T-helper 1 cell treated with Interleukin-12 subunit alpha and Interleukin-12 subunit beta and Interleukin-4 antibody, amounts not matched to agents 30 μg/mL and 1 μg/mL, for 36 hours (primary cell): ENCODE results near the gene MAST4.
A peak's percentile ranks its signal among the peaks of the same experiment; 100 is the strongest.

Experiments
- H3K27ac Mint-ChIP-seq: one replicate; pipeline ENCODE4 v1.8.0; 2021; ENCODE audit warnings: mild to moderate bottlenecking, mixed read lengths
- H3K27me3 Mint-ChIP-seq: one replicate; pipeline ENCODE4 v1.8.0; 2021; ENCODE audit warnings: low read depth, mixed read lengths
- H3K36me3 Mint-ChIP-seq: one replicate; pipeline ENCODE4 v1.8.0; 2021; ENCODE audit warnings: low read depth, mixed read lengths
- H3K4me1 Mint-ChIP-seq: one replicate; pipeline ENCODE4 v1.8.0; 2021; ENCODE audit warnings: low read depth, mixed read lengths
- H3K4me3 Mint-ChIP-seq: one replicate; pipeline ENCODE4 v1.8.0; 2021; ENCODE audit warnings: mild to moderate bottlenecking, moderate library complexity, mixed read lengths
- H3K9me3 Mint-ChIP-seq: one replicate; pipeline ENCODE4 v1.8.0; 2021; ENCODE audit warnings: mixed read lengths

The MAST4 gene

GRCh38 chr5:66796305-66797292 is 200.4 kb downstream of the MAST4 start:
- no peaks in the 10 kb centered on the region for H3K4me1 Mint-ChIP-seq
- peaks cover 47% of the 10 kb centered on the region for H3K27me3 Mint-ChIP-seq
- no peak overlapping the region for H3K4me3 Mint-ChIP-seq
- no peak overlapping the region for H3K27ac Mint-ChIP-seq
- H3K9me3 Mint-ChIP-seq, result no peaks in the 10 kb centered on the region
- peaks cover 7% of the 10 kb centered on the region for H3K36me3 Mint-ChIP-seq

GRCh38 chr5:66802941-66803340 is 206.7 kb downstream of the MAST4 start:
- peaks cover 4% of the 10 kb centered on the region for H3K36me3 Mint-ChIP-seq

GRCh38 chr5:66805514-66806430 is 209.6 kb downstream of the MAST4 start:
- Mint-ChIP-seq H3K36me3 (peaks cover 4% of the 10 kb centered on the region), H3K27me3 (peaks cover 44% of the 10 kb centered on the region), H3K27ac (no peak overlapping the region), H3K4me3 (no peak overlapping the region), H3K9me3 (no peaks in the 10 kb centered on the region), H3K4me1 (peaks cover 16% of the 10 kb centered on the region)

More at GRCh38 chr5:66802941-66803340, 206.7 kb downstream of the MAST4 start:
- Mint-ChIP-seq H3K27ac (no peak overlapping the region), H3K4me1 (peaks cover 1% of the 10 kb centered on the region), H3K9me3 (no peaks in the 10 kb centered on the region), H3K4me3 (no peak overlapping the region), H3K27me3 (peaks cover 68% of the 10 kb centered on the region)

- peaks cover 6% of the 10 kb centered on the region for H3K36me3 Mint-ChIP-seq
- no peak overlapping the region for H3K27ac Mint-ChIP-seq
Measured at GRCh38 chr5:66807743-66808142, 211.6 kb downstream of the MAST4 start.

GRCh38 chr5:66808663-66809062 is 212.5 kb downstream of the MAST4 start:
- Mint-ChIP-seq H3K36me3 (peaks cover 6% of the 10 kb centered on the region), H3K27ac (no peak overlapping the region), H3K4me3 (no peak overlapping the region), H3K27me3 (peaks cover 30% of the 10 kb centered on the region), H3K9me3 (no peaks in the 10 kb centered on the region), H3K4me1 (peaks cover 34% of the 10 kb centered on the region)

More at GRCh38 chr5:66807743-66808142, 211.6 kb downstream of the MAST4 start:
- Mint-ChIP-seq H3K4me3 (no peak overlapping the region), H3K9me3 (no peaks in the 10 kb centered on the region), H3K27me3 (peaks cover 35% of the 10 kb centered on the region), H3K4me1 (peaks cover 32% of the 10 kb centered on the region)

- Mint-ChIP-seq H3K9me3 (no peaks in the 10 kb centered on the region), H3K27me3 (peaks cover 16% of the 10 kb centered on the region), H3K36me3 (peaks cover 3% of the 10 kb centered on the region), H3K4me1 (peaks cover 45% of the 10 kb centered on the region), H3K4me3 (no peak overlapping the region), H3K27ac (no peak overlapping the region)
Measured at GRCh38 chr5:66810151-66810550, 214.0 kb downstream of the MAST4 start.

GRCh38 chr5:66810848-66811261 is 214.7 kb downstream of the MAST4 start:
- H3K9me3 Mint-ChIP-seq, result no peaks in the 10 kb centered on the region
- H3K36me3 Mint-ChIP-seq, result peaks cover 2% of the 10 kb centered on the region
- H3K27me3 Mint-ChIP-seq, result peaks cover 10% of the 10 kb centered on the region
- peak overlapping the region; percentile 36 for H3K4me3 Mint-ChIP-seq
- H3K4me1 Mint-ChIP-seq, result peaks cover 45% of the 10 kb centered on the region
- H3K27ac Mint-ChIP-seq, result peak overlapping the region; percentile 53

- no peaks in the 10 kb centered on the region for H3K9me3 Mint-ChIP-seq
- no peak overlapping the region for H3K27ac Mint-ChIP-seq
- peaks cover 47% of the 10 kb centered on the region for H3K4me1 Mint-ChIP-seq
- peaks cover 5% of the 10 kb centered on the region for H3K27me3 Mint-ChIP-seq
- H3K36me3 Mint-ChIP-seq, result peaks cover 2% of the 10 kb centered on the region
- H3K4me3 Mint-ChIP-seq, result no peak overlapping the region
Measured at GRCh38 chr5:66812291-66812690, 216.1 kb downstream of the MAST4 start.

GRCh38 chr5:66813306-66813705 is 217.1 kb downstream of the MAST4 start:
- Mint-ChIP-seq H3K27ac (no peak overlapping the region), H3K4me3 (no peak overlapping the region), H3K27me3 (no peaks in the 10 kb centered on the region), H3K9me3 (no peaks in the 10 kb centered on the region), H3K36me3 (peaks cover 2% of the 10 kb centered on the region), H3K4me1 (peaks cover 48% of the 10 kb centered on the region)

GRCh38 chr5:66814146-66814991 is 218.2 kb downstream of the MAST4 start:
- no peak overlapping the region for H3K4me3 Mint-ChIP-seq
- no peaks in the 10 kb centered on the region for H3K27me3 Mint-ChIP-seq
- no peaks in the 10 kb centered on the region for H3K9me3 Mint-ChIP-seq
- H3K27ac Mint-ChIP-seq, result peak overlapping the region; percentile 32
- H3K36me3 Mint-ChIP-seq, result peaks cover 4% of the 10 kb centered on the region
- H3K4me1 Mint-ChIP-seq, result peaks cover 53% of the 10 kb centered on the region

- Mint-ChIP-seq H3K4me1 (peaks cover 57% of the 10 kb centered on the region), H3K9me3 (no peaks in the 10 kb centered on the region), H3K27me3 (no peaks in the 10 kb centered on the region), H3K36me3 (peaks cover 2% of the 10 kb centered on the region), H3K27ac (no peak overlapping the region), H3K4me3 (no peak overlapping the region)
Measured at GRCh38 chr5:66818304-66818934, 222.2 kb downstream of the MAST4 start.

GRCh38 chr5:66818935-66819328 is 222.7 kb downstream of the MAST4 start:
- no peak overlapping the region for H3K27ac Mint-ChIP-seq
- no peaks in the 10 kb centered on the region for H3K27me3 Mint-ChIP-seq
- H3K9me3 Mint-ChIP-seq, result no peaks in the 10 kb centered on the region
- peaks cover 4% of the 10 kb centered on the region for H3K36me3 Mint-ChIP-seq
- H3K4me3 Mint-ChIP-seq, result no peak overlapping the region
- peaks cover 57% of the 10 kb centered on the region for H3K4me1 Mint-ChIP-seq

GRCh38 chr5:66820630-66821207 is 224.5 kb downstream of the MAST4 start:
- H3K4me3 Mint-ChIP-seq, result no peak overlapping the region

More at GRCh38 chr5:66820630-66821207, 224.5 kb downstream of the MAST4 start:
- no peaks in the 10 kb centered on the region for H3K9me3 Mint-ChIP-seq
- no peaks in the 10 kb centered on the region for H3K27me3 Mint-ChIP-seq
- H3K36me3 Mint-ChIP-seq, result peaks cover 10% of the 10 kb centered on the region
- no peak overlapping the region for H3K27ac Mint-ChIP-seq
- peaks cover 55% of the 10 kb centered on the region for H3K4me1 Mint-ChIP-seq
